Osteoblast (primary cell): ENCODE results near the gene FGFR4. TPM values are rescaled to one million over a fixed set of nuclear protein-coding genes. Genes with fewer than 3 reads are reported as not detected.
A peak's percentile ranks its signal among the peaks of the same experiment; 100 is the strongest.

Source experiments
- DNase-seq: peaks from one replicate; pipeline ENCODE4 v3.0.0; 2011; ENCODE audit warnings: low spot score, mixed read lengths; ENCODE audit not compliant: insufficient read length; ENCODE audit errors: missing footprints
- H2AFZ ChIP-seq: 2 replicates; pipeline ENCODE4 v1.6.0; 2011; ENCODE audit warnings: mild to moderate bottlenecking, low read length
- H3K27ac ChIP-seq: 2 replicates; pipeline ENCODE4 v1.5.1; 2011; ENCODE audit warnings: mild to moderate bottlenecking, low read depth, low read length, moderate library complexity
- H3K27me3 ChIP-seq: 2 replicates; pipeline ENCODE4 v1.6.0; 2012; ENCODE audit warnings: mild to moderate bottlenecking, control low read depth, inconsistent platforms, low read length, moderate library complexity; ENCODE audit not compliant: insufficient read depth
- H3K36me3 ChIP-seq: 2 replicates; pipeline ENCODE4 v1.5.1; 2011; ENCODE audit warnings: mild to moderate bottlenecking, low read length, control low read depth, moderate library complexity; ENCODE audit not compliant: insufficient read depth
- H3K4me1 ChIP-seq: 2 replicates; pipeline ENCODE4 v1.5.1; 2011; ENCODE audit warnings: mild to moderate bottlenecking, low read length, control low read depth, moderate library complexity; ENCODE audit not compliant: insufficient read depth
- H3K4me2 ChIP-seq: 2 replicates; pipeline ENCODE4 v1.6.0; 2011; ENCODE audit warnings: mild to moderate bottlenecking, low read length; ENCODE audit not compliant: insufficient read depth
- H3K4me3 ChIP-seq: fragments of 200-600 bp; sonication (generic); 3 replicates; pipeline ENCODE4 v1.5.1; 2012; ENCODE audit warnings: mild to moderate bottlenecking, low read length, inconsistent platforms; ENCODE audit not compliant: insufficient read depth
- H3K79me2 ChIP-seq: 2 replicates; pipeline ENCODE4 v1.6.0; 2012; ENCODE audit warnings: mild to moderate bottlenecking, low read length, control low read depth, inconsistent platforms; ENCODE audit not compliant: insufficient read depth
- H3K9me3 ChIP-seq: 2 replicates; pipeline ENCODE4 v1.5.1; 2011; ENCODE audit warnings: low read depth, low read length, control low read depth
- H4K20me1 ChIP-seq: 2 replicates; pipeline ENCODE4 v1.6.0; 2012; ENCODE audit warnings: mild to moderate bottlenecking, low read length, control low read depth; ENCODE audit not compliant: insufficient read depth
- CTCF ChIP-seq: IDR thresholded peaks from 2 replicates; pipeline ENCODE4 v1.5.1; 2011; ENCODE audit warnings: mild to moderate bottlenecking, low read depth, low read length, moderate library complexity; ENCODE audit errors: extremely low read depth
- total RNA-seq: library from RNA; depleted of rRNA; stranded (reverse); fragments of >200 nt; gene quantifications from 2 replicates; pipeline ENCODE4 v1.2.3, GENCODE V29; 2012

The FGFR4 gene
- total RNA-seq, 1 donor = 1.1 TPM

- DNase-seq = peak; percentile 29
- H3K4me2 ChIP-seq = no peak overlapping the region
- no peak overlapping the region for H3K4me3 ChIP-seq
- no peak for TF ChIP-seq CTCF
- peaks cover 4% of the 10 kb centered on the region for H4K20me1 ChIP-seq
- H3K4me1 ChIP-seq = peaks cover 25% of the 10 kb centered on the region
- no peaks in the 10 kb centered on the region for H3K27me3 ChIP-seq
- peaks cover 19% of the 10 kb centered on the region for H3K79me2 ChIP-seq
- no peaks in the 10 kb centered on the region for H3K9me3 ChIP-seq
- H3K36me3 ChIP-seq = peaks cover 16% of the 10 kb centered on the region
- H3K27ac ChIP-seq = no peak overlapping the region
- H2AFZ ChIP-seq = no peak overlapping the region
Observed at GRCh38 chr5:177131352-177132135, 44.8 kb downstream of the FGFR4 start.

GRCh38 chr5:177132136-177133095 is 45.7 kb downstream of the FGFR4 start:
- Histone ChIP-seq H3K27me3 (no peaks in the 10 kb centered on the region), H2AFZ (peak overlapping the region; percentile 88), H3K9me3 (no peaks in the 10 kb centered on the region), H3K36me3 (peaks cover 22% of the 10 kb centered on the region), H3K4me2 (peak overlapping the region; percentile 78), H3K4me3 (peak overlapping the region; percentile 80), H4K20me1 (peaks cover 5% of the 10 kb centered on the region), H3K4me1 (peaks cover 28% of the 10 kb centered on the region), H3K27ac (peak overlapping the region; percentile 63), H3K79me2 (peaks cover 28% of the 10 kb centered on the region)
- DNase-seq = peak; percentile 94
- TF ChIP-seq CTCF = no peak

GRCh38 chr5:177133096-177133852 is 46.6 kb downstream of the FGFR4 start, which contains the start of gene NSD1:
TSS of gene NSD1 (plus strand) at chr5:177133773. CDS start at chr5:177135104, 1,331 bp downstream.
- H3K27me3 ChIP-seq = no peaks in the 10 kb centered on the region
- H3K79me2 ChIP-seq = peaks cover 36% of the 10 kb centered on the region
- peak within 1 kb of the TSS; percentile 82 for H3K4me2 ChIP-seq
- peaks cover 12% of the 10 kb centered on the region for H4K20me1 ChIP-seq
- peak; percentile 99 for DNase-seq
- peaks cover 28% of the 10 kb centered on the region for H3K36me3 ChIP-seq
- no peak for TF ChIP-seq CTCF
- peak within 1 kb of the TSS; percentile 63 for H3K27ac ChIP-seq
- no peaks in the 10 kb centered on the region for H3K9me3 ChIP-seq
- peaks cover 28% of the 10 kb centered on the region for H3K4me1 ChIP-seq
- peak within 1 kb of the TSS; percentile 88 for H2AFZ ChIP-seq
- peak within 1 kb of the TSS; percentile 80 for H3K4me3 ChIP-seq
